ENCODE measurements around the gene PRDM7. TPM values are rescaled to one million over a fixed set of nuclear protein-coding genes. Genes with fewer than 3 reads are reported as not detected.
"Not testable (repeated sequence)": the region's sequence is repeated elsewhere in the genome, so short reads cannot be mapped to it uniquely, and the experiment has no call there.

The PRDM7 gene
- total RNA-seq, 1 experiment from 2014 or later = not detected

GRCh38 chr16:90102086-90102884 is 25.2 kb upstream of the PRDM7 start:
- H3K27me3 ChIP-seq (ENCODE audit: low read length); H3K9me2 ChIP-seq (replicated peaks; ENCODE audit: low read length); H3K4me2 ChIP-seq (ENCODE audit: low read length); H3K36me3 ChIP-seq (ENCODE audit: low read depth, low read length); H3K79me2 ChIP-seq (ENCODE audit: low read length); H4K20me1 ChIP-seq (ENCODE audit: low read length); ATAC-seq; H2AFZ ChIP-seq (ENCODE audit: low read length); POLR2A ChIA-PET (ENCODE audit: unreplicated experiment); CTCF ChIA-PET; H3F3A ChIP-seq (ENCODE audit: low read length, unreplicated experiment); H3K4me3 ChIP-seq (ENCODE audit: low read length); H3K9ac ChIP-seq (ENCODE audit: low read length); H3K27ac ChIP-seq (ENCODE audit: low read length); intact Hi-C loops (cut with micrococcal nuclease); H3K4me1 ChIP-seq (ENCODE audit: insufficient read depth, low read length); BruUV-seq (replicated peaks); H3K9me3 ChIP-seq (ENCODE audit: low read length): not testable (repeated sequence)
- DNase-seq = peak; percentile 10

- H4K20me1 ChIP-seq (ENCODE audit: low read length); POLR2A ChIA-PET (ENCODE audit: unreplicated experiment); BruUV-seq (replicated peaks); H3K79me2 ChIP-seq (ENCODE audit: low read length); H3K4me1 ChIP-seq (ENCODE audit: insufficient read depth, low read length); H3K4me3 ChIP-seq (ENCODE audit: low read length); ATAC-seq; H2AFZ ChIP-seq (ENCODE audit: low read length); H3K9me2 ChIP-seq (replicated peaks; ENCODE audit: low read length); H3K27me3 ChIP-seq (ENCODE audit: low read length); H3K4me2 ChIP-seq (ENCODE audit: low read length); H3F3A ChIP-seq (ENCODE audit: low read length, unreplicated experiment); H3K36me3 ChIP-seq (ENCODE audit: low read depth, low read length); H3K27ac ChIP-seq (ENCODE audit: low read length); H3K9ac ChIP-seq (ENCODE audit: low read length); intact Hi-C loops (cut with micrococcal nuclease); H3K9me3 ChIP-seq (ENCODE audit: low read length); CTCF ChIA-PET; DNase-seq: not testable (repeated sequence)
Measured at GRCh38 chr16:90101332-90101731, 24.2 kb upstream of the PRDM7 start.

- POLR2A ChIA-PET (ENCODE audit: unreplicated experiment); H3K27ac ChIP-seq (ENCODE audit: low read length); H3K36me3 ChIP-seq (ENCODE audit: low read depth, low read length); H3K9me2 ChIP-seq (replicated peaks; ENCODE audit: low read length); H3K27me3 ChIP-seq (ENCODE audit: low read length); H3F3A ChIP-seq (ENCODE audit: low read length, unreplicated experiment); DNase-seq; H3K4me3 ChIP-seq (ENCODE audit: low read length); H4K20me1 ChIP-seq (ENCODE audit: low read length); intact Hi-C loops (cut with micrococcal nuclease); H2AFZ ChIP-seq (ENCODE audit: low read length); H3K9ac ChIP-seq (ENCODE audit: low read length); H3K9me3 ChIP-seq (ENCODE audit: low read length); BruUV-seq (replicated peaks); H3K4me1 ChIP-seq (ENCODE audit: insufficient read depth, low read length); CTCF ChIA-PET; H3K4me2 ChIP-seq (ENCODE audit: low read length); ATAC-seq; H3K79me2 ChIP-seq (ENCODE audit: low read length): not testable (repeated sequence)
Measured at GRCh38 chr16:90100790-90101189, 23.7 kb upstream of the PRDM7 start.

GRCh38 chr16:90100229-90100628 is 23.1 kb upstream of the PRDM7 start:
- H3K9me2 ChIP-seq (replicated peaks; ENCODE audit: low read length); H2AFZ ChIP-seq (ENCODE audit: low read length); H3K79me2 ChIP-seq (ENCODE audit: low read length); CTCF ChIA-PET; intact Hi-C loops (cut with micrococcal nuclease); BruUV-seq (replicated peaks); H3K27ac ChIP-seq (ENCODE audit: low read length); H3K9me3 ChIP-seq (ENCODE audit: low read length); POLR2A ChIA-PET (ENCODE audit: unreplicated experiment); H4K20me1 ChIP-seq (ENCODE audit: low read length); H3K36me3 ChIP-seq (ENCODE audit: low read depth, low read length); H3K27me3 ChIP-seq (ENCODE audit: low read length); DNase-seq; ATAC-seq; H3K4me3 ChIP-seq (ENCODE audit: low read length); H3K9ac ChIP-seq (ENCODE audit: low read length); H3K4me2 ChIP-seq (ENCODE audit: low read length); H3F3A ChIP-seq (ENCODE audit: low read length, unreplicated experiment); H3K4me1 ChIP-seq (ENCODE audit: insufficient read depth, low read length): not testable (repeated sequence)

GRCh38 chr16:90098936-90099335 is 21.8 kb upstream of the PRDM7 start:
- H3K27me3 ChIP-seq (ENCODE audit: low read length); H3K36me3 ChIP-seq (ENCODE audit: low read depth, low read length); H3K4me3 ChIP-seq (ENCODE audit: low read length); CTCF ChIA-PET; intact Hi-C loops (cut with micrococcal nuclease); ATAC-seq; H3K4me2 ChIP-seq (ENCODE audit: low read length); H3K9ac ChIP-seq (ENCODE audit: low read length); H2AFZ ChIP-seq (ENCODE audit: low read length); H4K20me1 ChIP-seq (ENCODE audit: low read length); H3K27ac ChIP-seq (ENCODE audit: low read length); H3F3A ChIP-seq (ENCODE audit: low read length, unreplicated experiment); H3K4me1 ChIP-seq (ENCODE audit: insufficient read depth, low read length); BruUV-seq (replicated peaks); H3K9me2 ChIP-seq (replicated peaks; ENCODE audit: low read length); DNase-seq; H3K79me2 ChIP-seq (ENCODE audit: low read length); H3K9me3 ChIP-seq (ENCODE audit: low read length); POLR2A ChIA-PET (ENCODE audit: unreplicated experiment): not testable (repeated sequence)

- POLR2A ChIA-PET (ENCODE audit: unreplicated experiment); H3K9me3 ChIP-seq (ENCODE audit: low read length); H3K9me2 ChIP-seq (replicated peaks; ENCODE audit: low read length); H3K4me2 ChIP-seq (ENCODE audit: low read length); ATAC-seq; H4K20me1 ChIP-seq (ENCODE audit: low read length); H3K9ac ChIP-seq (ENCODE audit: low read length); intact Hi-C loops (cut with micrococcal nuclease); CTCF ChIA-PET; BruUV-seq (replicated peaks); H3F3A ChIP-seq (ENCODE audit: low read length, unreplicated experiment); DNase-seq; H3K4me1 ChIP-seq (ENCODE audit: insufficient read depth, low read length); H3K27me3 ChIP-seq (ENCODE audit: low read length); H2AFZ ChIP-seq (ENCODE audit: low read length); H3K36me3 ChIP-seq (ENCODE audit: low read depth, low read length); H3K27ac ChIP-seq (ENCODE audit: low read length); H3K4me3 ChIP-seq (ENCODE audit: low read length); H3K79me2 ChIP-seq (ENCODE audit: low read length): not testable (repeated sequence)
Measured at GRCh38 chr16:90097010-90097684, 20.0 kb upstream of the PRDM7 start.
